Astrocyte (in vitro differentiated cells and primary cell): ENCODE measurements around the gene FMN1. TPM values are rescaled to one million over a fixed set of nuclear protein-coding genes. Genes with fewer than 3 reads are reported as not detected.
A peak's percentile ranks its signal among the peaks of the same experiment; 100 is the strongest.

Source experiments
- DNase-seq: peaks from one replicate; pipeline ENCODE4 v3.0.0-alpha.2; 2010; ENCODE audit warnings: low read depth
- FAIRE-seq: peaks from 2 replicates; lab custom pipeline; 2011; peaks lifted over from hg19 to GRCh38; lab: Jason Lieb, UNC
- H2AFZ ChIP-seq: 2 replicates; pipeline ENCODE4 v1.6.0; 2012; ENCODE audit warnings: low read depth, low read length, inconsistent platforms
- H3K27ac ChIP-seq: 2 replicates; pipeline ENCODE4 v1.5.1; 2011; ENCODE audit warnings: low read depth, low read length, inconsistent platforms
- H3K27me3 ChIP-seq: 2 replicates; pipeline ENCODE4 v1.6.0; 2011; ENCODE audit warnings: low read length, inconsistent platforms; ENCODE audit not compliant: insufficient read depth
- H3K36me3 ChIP-seq: 2 replicates; pipeline ENCODE4 v1.5.1; 2011; ENCODE audit warnings: low read length, inconsistent platforms; ENCODE audit not compliant: insufficient read depth
- H3K4me1 ChIP-seq: 2 replicates; pipeline ENCODE4 v1.5.1; 2011; ENCODE audit warnings: low read length, inconsistent platforms; ENCODE audit not compliant: insufficient read depth
- H3K4me2 ChIP-seq: 2 replicates; pipeline ENCODE4 v1.6.0; 2012; ENCODE audit warnings: low read length, inconsistent platforms
- H3K4me3 ChIP-seq: 2 replicates; pipeline ENCODE4 v1.5.1; 2011; ENCODE audit warnings: low read depth, mild to moderate bottlenecking, low read length, inconsistent platforms; ENCODE audit not compliant: insufficient read depth
- H3K79me2 ChIP-seq: 2 replicates; pipeline ENCODE4 v1.6.0; 2012; ENCODE audit warnings: mild to moderate bottlenecking, low read length, inconsistent platforms; ENCODE audit not compliant: insufficient read depth
- H3K9ac ChIP-seq: 2 replicates; pipeline ENCODE4 v1.6.0; 2012; ENCODE audit warnings: mild to moderate bottlenecking, low read length, inconsistent platforms
- H3K9me3 ChIP-seq: 2 replicates; pipeline ENCODE4 v1.5.1; 2012; ENCODE audit warnings: low read depth, mild to moderate bottlenecking, low read length, inconsistent platforms; ENCODE audit not compliant: insufficient read depth
- H4K20me1 ChIP-seq: 2 replicates; pipeline ENCODE4 v1.6.0; 2012; ENCODE audit warnings: low read length, inconsistent platforms; ENCODE audit not compliant: insufficient read depth
- H3K27ac Mint-ChIP-seq: one replicate; pipeline ENCODE4 v1.8.0; 2021; ENCODE audit warnings: mild to moderate bottlenecking, mixed read lengths; ENCODE audit not compliant: unreplicated experiment
- H3K27me3 Mint-ChIP-seq: one replicate; pipeline ENCODE4 v1.8.0; 2021; ENCODE audit warnings: low read depth, mixed read lengths; ENCODE audit not compliant: unreplicated experiment
- H3K36me3 Mint-ChIP-seq: one replicate; pipeline ENCODE4 v1.8.0; 2021; ENCODE audit warnings: low read depth, mixed read lengths; ENCODE audit not compliant: unreplicated experiment
- H3K4me1 Mint-ChIP-seq: one replicate; pipeline ENCODE4 v1.8.0; 2021; ENCODE audit warnings: low read depth, mixed read lengths; ENCODE audit not compliant: unreplicated experiment
- H3K4me3 Mint-ChIP-seq: one replicate; pipeline ENCODE4 v1.8.0; 2021; ENCODE audit warnings: mild to moderate bottlenecking, moderate library complexity, mixed read lengths; ENCODE audit not compliant: unreplicated experiment
- H3K9me3 Mint-ChIP-seq: one replicate; pipeline ENCODE4 v1.8.0; 2021; ENCODE audit warnings: mild to moderate bottlenecking, mixed read lengths; ENCODE audit not compliant: unreplicated experiment
- CTCF ChIP-seq: IDR thresholded peaks from 2 replicates; pipeline ENCODE4 v1.5.1; 2011; ENCODE audit warnings: low read depth, mild to moderate bottlenecking, inconsistent platforms, low read length, moderate library complexity; ENCODE audit not compliant: insufficient read depth
- EZH2 ChIP-seq: IDR thresholded peaks from 2 replicates; pipeline ENCODE4 v1.6.1; 2012; ENCODE audit warnings: mild to moderate bottlenecking, low read length, inconsistent platforms; ENCODE audit not compliant: insufficient read depth
- total RNA-seq: library from RNA; stranded (reverse); gene quantifications from 2 replicates; pipeline ENCODE4 v1.2.1, GENCODE V29; 2021

FMN1 gene
- total RNA-seq, 1 donor from 2014 or later: 5.3 TPM

- Histone ChIP-seq H3K9me3 (no peaks in the 10 kb centered on the region), H3K27ac (no peak overlapping the region), H3K4me2 (no peak overlapping the region), H3K27me3 (no peaks in the 10 kb centered on the region), H3K4me1 (no peaks in the 10 kb centered on the region), H2AFZ (no peak overlapping the region), H3K79me2 (no peaks in the 10 kb centered on the region), H3K36me3 (no peaks in the 10 kb centered on the region), H3K4me3 (no peak overlapping the region), H4K20me1 (no peaks in the 10 kb centered on the region), H3K9ac (no peak overlapping the region)
- FAIRE-seq (no peak), DNase-seq (no peak)
- no peak overlapping the region for H3K27ac Mint-ChIP-seq
- no peaks in the 10 kb centered on the region for H3K36me3 Mint-ChIP-seq
- peaks cover 12% of the 10 kb centered on the region for H3K4me1 Mint-ChIP-seq
- H3K27me3 Mint-ChIP-seq: no peaks in the 10 kb centered on the region
- H3K4me3 Mint-ChIP-seq: no peak overlapping the region
- peaks cover under 1% of the 10 kb centered on the region for H3K9me3 Mint-ChIP-seq
- TF ChIP-seq CTCF (no peak), EZH2 (no peak)
These were observed 443.5 kb downstream of the FMN1 start for GRCh38 chr15:32750979-32751378.

GRCh38 chr15:32747921-32748342 lies 446.6 kb downstream of the FMN1 start:
- no peak overlapping the region for H3K27ac ChIP-seq
- H3K27me3 ChIP-seq: no peaks in the 10 kb centered on the region
- H2AFZ ChIP-seq: no peak overlapping the region
- H3K9ac ChIP-seq: no peak overlapping the region
- no peak for TF ChIP-seq CTCF
- TF ChIP-seq EZH2: no peak
- Mint-ChIP-seq H3K4me1 (peaks cover 22% of the 10 kb centered on the region), H3K36me3 (no peaks in the 10 kb centered on the region), H3K27ac (peak overlapping the region; percentile 72), H3K27me3 (no peaks in the 10 kb centered on the region), H3K4me3 (peak overlapping the region; percentile 21), H3K9me3 (peaks cover 4% of the 10 kb centered on the region)
- H4K20me1 ChIP-seq: no peaks in the 10 kb centered on the region
- no peaks in the 10 kb centered on the region for H3K4me1 ChIP-seq
- FAIRE-seq: peak; percentile 59
- H3K9me3 ChIP-seq: no peaks in the 10 kb centered on the region
- no peak overlapping the region for H3K4me3 ChIP-seq
- no peaks in the 10 kb centered on the region for H3K36me3 ChIP-seq
- H3K79me2 ChIP-seq: no peaks in the 10 kb centered on the region
- peak; percentile 44 for DNase-seq
- no peak overlapping the region for H3K4me2 ChIP-seq

GRCh38 chr15:32746116-32746857 lies 448.2 kb downstream of the FMN1 start:
- Mint-ChIP-seq H3K27ac (no peak overlapping the region), H3K36me3 (no peaks in the 10 kb centered on the region)
- no peaks in the 10 kb centered on the region for H3K4me1 ChIP-seq

More at GRCh38 chr15:32746116-32746857, 448.2 kb downstream of the FMN1 start:
- Histone ChIP-seq H3K36me3 (no peaks in the 10 kb centered on the region), H3K4me3 (no peak overlapping the region), H3K9me3 (no peaks in the 10 kb centered on the region), H3K9ac (no peak overlapping the region), H3K27ac (no peak overlapping the region), H3K79me2 (no peaks in the 10 kb centered on the region), H3K27me3 (no peaks in the 10 kb centered on the region), H2AFZ (no peak overlapping the region), H4K20me1 (no peaks in the 10 kb centered on the region), H3K4me2 (no peak overlapping the region)
- peaks cover 22% of the 10 kb centered on the region for H3K4me1 Mint-ChIP-seq
- FAIRE-seq (peak; percentile 52), DNase-seq (no peak)
- no peak overlapping the region for H3K4me3 Mint-ChIP-seq
- H3K27me3 Mint-ChIP-seq: no peaks in the 10 kb centered on the region
- no peak for TF ChIP-seq EZH2
- no peak for TF ChIP-seq CTCF
- peaks cover 4% of the 10 kb centered on the region for H3K9me3 Mint-ChIP-seq
